ENCODE measurements around the gene GLCE. TPM values are rescaled to one million over a fixed set of nuclear protein-coding genes. Genes with fewer than 3 reads are reported as not detected.

GLCE gene
- total RNA-seq, 1 donor from 2014 or later = 13.6 TPM

DNA sequence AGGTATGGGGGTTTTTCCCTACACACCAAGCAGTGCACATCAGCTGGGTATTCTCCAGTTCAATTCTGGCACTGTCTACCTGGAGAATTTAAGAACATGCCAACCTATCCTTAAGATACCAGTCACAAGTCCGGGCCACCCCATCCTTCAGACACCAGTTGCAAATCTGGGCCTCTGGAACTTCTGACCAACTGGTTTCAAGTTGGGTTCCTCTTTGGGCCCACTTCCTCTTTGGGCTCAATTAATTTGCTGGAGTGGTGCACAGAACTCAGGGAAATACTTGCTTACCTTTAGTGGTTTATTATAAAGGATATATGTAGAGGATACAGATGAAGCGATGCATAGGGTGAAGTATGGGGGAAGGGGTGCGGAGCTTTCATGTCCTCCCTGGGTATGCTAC lies 25.3 kb downstream of the GLCE start:
- Histone ChIP-seq H3K4me2 (ENCODE audit: low read length) (no peak overlapping the region), H4K20me1 (ENCODE audit: insufficient read depth, low read length) (peaks cover under 1% of the 10 kb centered on the region), H3K79me2 (ENCODE audit: insufficient read depth, low read length) (no peaks in the 10 kb centered on the region), H2AFZ (ENCODE audit: low read depth, low read length) (no peak overlapping the region), H3K4me1 (ENCODE audit: insufficient read depth, low read length) (no peaks in the 10 kb centered on the region), H3K27ac (ENCODE audit: low read depth, low read length) (no peak overlapping the region), H3K9ac (ENCODE audit: low read length) (no peak overlapping the region), H3K9me3 (ENCODE audit: insufficient read depth, low read depth, low read length) (no peaks in the 10 kb centered on the region), H3K36me3 (ENCODE audit: insufficient read depth, low read length) (no peaks in the 10 kb centered on the region), H3K27me3 (ENCODE audit: insufficient read depth, low read length) (no peaks in the 10 kb centered on the region), H3K4me3 (ENCODE audit: insufficient read depth, low read depth, low read length) (no peak overlapping the region)
- H3K36me3 Mint-ChIP-seq (ENCODE audit: low read depth, unreplicated experiment) = no peaks in the 10 kb centered on the region
- no peaks in the 10 kb centered on the region for H3K4me1 Mint-ChIP-seq (ENCODE audit: low read depth, unreplicated experiment)
- H3K4me3 Mint-ChIP-seq (ENCODE audit: unreplicated experiment) = no peak overlapping the region
- FAIRE-seq (no peak), DNase-seq (ENCODE audit: low read depth) (no peak)
- H3K27ac Mint-ChIP-seq (ENCODE audit: unreplicated experiment) = no peak overlapping the region
- TF ChIP-seq, protein P1, sequence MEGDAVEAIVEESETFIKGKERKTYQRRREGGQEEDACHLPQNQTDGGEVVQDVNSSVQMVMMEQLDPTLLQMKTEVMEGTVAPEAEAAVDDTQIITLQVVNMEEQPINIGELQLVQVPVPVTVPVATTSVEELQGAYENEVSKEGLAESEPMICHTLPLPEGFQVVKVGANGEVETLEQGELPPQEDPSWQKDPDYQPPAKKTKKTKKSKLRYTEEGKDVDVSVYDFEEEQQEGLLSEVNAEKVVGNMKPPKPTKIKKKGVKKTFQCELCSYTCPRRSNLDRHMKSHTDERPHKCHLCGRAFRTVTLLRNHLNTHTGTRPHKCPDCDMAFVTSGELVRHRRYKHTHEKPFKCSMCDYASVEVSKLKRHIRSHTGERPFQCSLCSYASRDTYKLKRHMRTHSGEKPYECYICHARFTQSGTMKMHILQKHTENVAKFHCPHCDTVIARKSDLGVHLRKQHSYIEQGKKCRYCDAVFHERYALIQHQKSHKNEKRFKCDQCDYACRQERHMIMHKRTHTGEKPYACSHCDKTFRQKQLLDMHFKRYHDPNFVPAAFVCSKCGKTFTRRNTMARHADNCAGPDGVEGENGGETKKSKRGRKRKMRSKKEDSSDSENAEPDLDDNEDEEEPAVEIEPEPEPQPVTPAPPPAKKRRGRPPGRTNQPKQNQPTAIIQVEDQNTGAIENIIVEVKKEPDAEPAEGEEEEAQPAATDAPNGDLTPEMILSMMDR (IDR thresholded peaks at IDR 0.05; ENCODE audit: insufficient read depth, low read depth, low read length) = no peak
- no peak for TF ChIP-seq EZH2 (IDR thresholded peaks at IDR 0.05; ENCODE audit: insufficient read depth, low read length)
- no peaks in the 10 kb centered on the region for H3K9me3 Mint-ChIP-seq (ENCODE audit: unreplicated experiment)
- no peaks in the 10 kb centered on the region for H3K27me3 Mint-ChIP-seq (ENCODE audit: low read depth, unreplicated experiment)

DNA sequence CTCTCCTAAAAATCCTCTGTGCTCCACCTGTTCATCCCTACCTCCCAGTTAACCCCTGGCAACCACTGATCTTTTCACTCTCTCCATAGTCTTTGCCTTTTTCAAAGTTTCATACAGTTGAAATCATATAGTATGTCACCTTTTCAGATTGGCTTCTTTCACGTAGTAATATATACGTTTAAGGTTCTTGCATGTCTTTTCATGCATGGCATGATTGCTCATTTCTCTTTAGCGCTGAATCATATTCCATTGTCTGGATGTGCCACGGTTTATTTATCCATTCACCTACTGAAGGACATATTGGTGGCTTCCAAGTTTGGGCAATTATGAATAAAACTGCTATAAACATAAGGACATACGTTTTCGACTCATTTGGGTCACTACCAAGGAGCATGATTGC lies 28.7 kb downstream of the GLCE start:
- H3K4me3 ChIP-seq (ENCODE audit: insufficient read depth, low read depth, low read length) = no peak overlapping the region
- FAIRE-seq (no peak), DNase-seq (ENCODE audit: low read depth) (no peak)
- Mint-ChIP-seq H3K36me3 (ENCODE audit: low read depth, unreplicated experiment) (no peaks in the 10 kb centered on the region), H3K4me1 (ENCODE audit: low read depth, unreplicated experiment) (peaks cover 16% of the 10 kb centered on the region), H3K27ac (ENCODE audit: unreplicated experiment) (no peak overlapping the region), H3K9me3 (ENCODE audit: unreplicated experiment) (no peaks in the 10 kb centered on the region), H3K4me3 (ENCODE audit: unreplicated experiment) (no peak overlapping the region), H3K27me3 (ENCODE audit: low read depth, unreplicated experiment) (no peaks in the 10 kb centered on the region)
- no peak for TF ChIP-seq EZH2 (IDR thresholded peaks at IDR 0.05; ENCODE audit: insufficient read depth, low read length)
- TF ChIP-seq, protein P1 (IDR thresholded peaks at IDR 0.05; ENCODE audit: insufficient read depth, low read depth, low read length) = no peak
- H3K9ac ChIP-seq (ENCODE audit: low read length) = no peak overlapping the region
- H3K27me3 ChIP-seq (ENCODE audit: insufficient read depth, low read length) = no peaks in the 10 kb centered on the region
- no peak overlapping the region for H3K4me2 ChIP-seq (ENCODE audit: low read length)
- no peak overlapping the region for H3K27ac ChIP-seq (ENCODE audit: low read depth, low read length)
- peaks cover 7% of the 10 kb centered on the region for H3K4me1 ChIP-seq (ENCODE audit: insufficient read depth, low read length)
- H4K20me1 ChIP-seq (ENCODE audit: insufficient read depth, low read length) = peaks cover 3% of the 10 kb centered on the region
- H3K79me2 ChIP-seq (ENCODE audit: insufficient read depth, low read length) = no peaks in the 10 kb centered on the region
- H2AFZ ChIP-seq (ENCODE audit: low read depth, low read length) = no peak overlapping the region
- H3K36me3 ChIP-seq (ENCODE audit: insufficient read depth, low read length) = no peaks in the 10 kb centered on the region
- H3K9me3 ChIP-seq (ENCODE audit: insufficient read depth, low read depth, low read length) = no peaks in the 10 kb centered on the region

DNA sequence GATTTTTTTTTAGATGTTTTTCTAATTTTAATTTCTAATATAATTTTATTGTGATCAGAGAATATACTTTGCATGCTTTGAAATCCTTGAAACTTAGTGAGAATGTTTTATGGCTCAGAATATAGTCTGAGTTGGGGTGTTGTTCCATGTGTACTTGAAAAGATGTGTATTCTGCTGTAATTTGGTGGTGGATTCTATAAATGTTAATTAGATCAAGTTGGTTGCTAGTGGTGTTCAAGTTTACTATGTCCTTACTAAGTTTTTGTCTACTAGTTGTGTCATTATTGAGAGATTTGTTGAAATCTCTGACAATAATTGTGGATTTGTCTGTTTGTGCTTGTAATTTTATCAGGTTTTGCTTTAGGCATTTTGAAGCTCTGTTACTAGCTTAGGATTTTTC lies 29.7 kb downstream of the GLCE start:
- H3K36me3 ChIP-seq (ENCODE audit: insufficient read depth, low read length) = no peaks in the 10 kb centered on the region
- no peak overlapping the region for H3K4me2 ChIP-seq (ENCODE audit: low read length)
- H3K4me1 ChIP-seq (ENCODE audit: insufficient read depth, low read length) = peaks cover 8% of the 10 kb centered on the region
- H3K27me3 Mint-ChIP-seq (ENCODE audit: low read depth, unreplicated experiment) = no peaks in the 10 kb centered on the region
- no peaks in the 10 kb centered on the region for H3K27me3 ChIP-seq (ENCODE audit: insufficient read depth, low read length)
- H3K4me3 Mint-ChIP-seq (ENCODE audit: unreplicated experiment) = no peak overlapping the region
- no peak for DNase-seq (ENCODE audit: low read depth)
- H2AFZ ChIP-seq (ENCODE audit: low read depth, low read length) = no peak overlapping the region
- TF ChIP-seq EZH2 (IDR thresholded peaks at IDR 0.05; ENCODE audit: insufficient read depth, low read length) = no peak
- TF ChIP-seq, protein P1 (IDR thresholded peaks at IDR 0.05; ENCODE audit: insufficient read depth, low read depth, low read length) = no peak
- peaks cover 22% of the 10 kb centered on the region for H3K4me1 Mint-ChIP-seq (ENCODE audit: low read depth, unreplicated experiment)
- no peak overlapping the region for H3K9ac ChIP-seq (ENCODE audit: low read length)
- no peak overlapping the region for H3K27ac ChIP-seq (ENCODE audit: low read depth, low read length)
- H3K9me3 ChIP-seq (ENCODE audit: insufficient read depth, low read depth, low read length) = no peaks in the 10 kb centered on the region
- no peak for FAIRE-seq
- H3K27ac Mint-ChIP-seq (ENCODE audit: unreplicated experiment) = no peak overlapping the region
- no peaks in the 10 kb centered on the region for H3K9me3 Mint-ChIP-seq (ENCODE audit: unreplicated experiment)
- H3K79me2 ChIP-seq (ENCODE audit: insufficient read depth, low read length) = no peaks in the 10 kb centered on the region
- H3K4me3 ChIP-seq (ENCODE audit: insufficient read depth, low read depth, low read length) = no peak overlapping the region
- peaks cover 3% of the 10 kb centered on the region for H4K20me1 ChIP-seq (ENCODE audit: insufficient read depth, low read length)
- no peaks in the 10 kb centered on the region for H3K36me3 Mint-ChIP-seq (ENCODE audit: low read depth, unreplicated experiment)
